ENCODE measurements around the gene VPS54. TPM values are rescaled to one million over a fixed set of nuclear protein-coding genes. Genes with fewer than 3 reads are reported as not detected.

The VPS54 gene
- total RNA-seq, 2 experiments from 2014 or later = 9.5 to 10.8 TPM

DNA sequence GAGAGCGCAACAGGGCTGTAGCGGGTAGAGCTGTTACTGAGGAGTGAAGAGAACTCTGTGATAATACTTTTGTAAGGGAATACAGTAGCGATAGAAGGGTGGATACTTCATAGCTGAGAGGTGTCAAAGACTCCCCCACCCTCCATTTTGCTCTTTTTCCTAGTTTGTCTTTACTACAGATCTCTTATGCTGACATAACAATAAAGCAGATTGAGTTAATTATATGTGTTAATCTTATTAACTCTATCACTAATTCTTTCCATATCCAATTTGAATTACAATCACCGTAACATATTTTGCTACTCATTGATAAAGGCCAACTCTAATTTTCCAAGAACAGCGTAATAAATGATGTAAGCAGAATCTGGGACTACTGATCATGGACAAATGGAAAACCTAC is 120.4 kb downstream of the VPS54 start:
- Histone ChIP-seq H3K27ac (ENCODE audit: low read depth in 1 of 2, low read length in 2 of 2) (no peak overlapping the region), H3K4me3 (ENCODE audit: low read length) (no peak overlapping the region), H3K4me1 (ENCODE audit: insufficient read depth, low read length) (no peaks in the 10 kb centered on the region), H3K36me3 (ENCODE audit: insufficient read depth, low read length) (peaks cover 38% of the 10 kb centered on the region), H3K27me3 (ENCODE audit: control insufficient read depth in 1 of 2, insufficient read depth in 2 of 2, low read length in 2 of 2) (no peaks in the 10 kb centered on the region), H3K9me3 (ENCODE audit: control insufficient read depth in 1 of 2, insufficient read depth in 1 of 2, low read length in 2 of 2) (peaks cover 0 to 4% of the 10 kb centered on the region in 2 experiments)
- H3K36me3 Mint-ChIP-seq (ENCODE audit: low read depth) = peaks cover 86% of the 10 kb centered on the region
- DNase-seq (no peak), ATAC-seq (ENCODE audit: poor library complexity) (no peak)
- ChIA-PET CTCF (no interaction called here), POLR2A (interaction anchor here (0.7 kb wide), 1 partner anchor 21 kb away, joined by 3 read pairs; no protein-coding TSS in a partner anchor)
- H3K4me1 Mint-ChIP-seq (ENCODE audit: low read depth) = peaks cover 5% of the 10 kb centered on the region
- no peak for TF ChIP-seq CTCF (IDR thresholded peaks at IDR 0.05)
- no peak overlapping the region for H3K27ac Mint-ChIP-seq
- no peaks in the 10 kb centered on the region for H3K27me3 Mint-ChIP-seq
- intact Hi-C loops (cut with DNase I, micrococcal nuclease) = no loop called here
- no peak overlapping the region for H3K4me3 Mint-ChIP-seq
- H3K9me3 Mint-ChIP-seq = peaks cover 2% of the 10 kb centered on the region

DNA sequence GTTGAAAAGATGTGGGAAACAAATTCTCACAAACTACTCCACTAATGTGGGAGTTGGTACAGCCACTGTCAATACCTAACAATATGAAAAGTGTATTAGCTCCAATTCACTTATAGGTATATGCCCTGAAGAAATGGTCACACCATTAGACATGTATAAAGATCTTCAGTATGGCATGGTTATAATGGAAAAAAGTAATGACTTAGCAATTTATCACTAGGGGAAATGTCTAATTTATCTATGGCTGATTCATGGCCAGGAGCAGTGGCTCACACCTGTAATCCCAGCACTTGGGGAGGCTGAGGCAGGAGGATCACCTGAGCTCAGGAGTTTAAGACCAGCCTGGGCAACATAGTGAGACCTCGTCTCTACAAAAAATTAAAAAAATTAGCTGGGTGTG is 125.1 kb downstream of the VPS54 start:
- H3K36me3 Mint-ChIP-seq (ENCODE audit: low read depth) = peaks cover 89% of the 10 kb centered on the region
- no peak for TF ChIP-seq CTCF (IDR thresholded peaks at IDR 0.05)
- DNase-seq (no peak), ATAC-seq (ENCODE audit: poor library complexity) (no peak)
- no peak overlapping the region for H3K27ac Mint-ChIP-seq
- Histone ChIP-seq H3K9me3 (ENCODE audit: control insufficient read depth in 1 of 2, insufficient read depth in 1 of 2, low read length in 2 of 2) (no peaks in the 10 kb centered on the region), H3K4me3 (ENCODE audit: low read length) (no peak overlapping the region), H3K27ac (ENCODE audit: low read depth in 1 of 2, low read length in 2 of 2) (no peak overlapping the region), H3K36me3 (ENCODE audit: insufficient read depth, low read length) (peaks cover 71% of the 10 kb centered on the region), H3K4me1 (ENCODE audit: insufficient read depth, low read length) (no peaks in the 10 kb centered on the region), H3K27me3 (ENCODE audit: control insufficient read depth in 1 of 2, insufficient read depth in 2 of 2, low read length in 2 of 2) (no peaks in the 10 kb centered on the region)
- intact Hi-C loops (cut with DNase I, micrococcal nuclease) = no loop called here
- no peaks in the 10 kb centered on the region for H3K4me1 Mint-ChIP-seq (ENCODE audit: low read depth)
- CTCF ChIA-PET = no interaction called here
- H3K27me3 Mint-ChIP-seq = no peaks in the 10 kb centered on the region
- no peaks in the 10 kb centered on the region for H3K9me3 Mint-ChIP-seq
- H3K4me3 Mint-ChIP-seq = no peak overlapping the region
- POLR2A ChIA-PET = interaction anchor here (1.0 to 1.3 kb wide), 2 partner anchors 18 to 28 kb away, joined by 3 read pairs; no protein-coding TSS in a partner anchor

- Histone ChIP-seq H3K27ac (ENCODE audit: low read depth in 1 of 2, low read length in 2 of 2) (no peak overlapping the region), H3K36me3 (ENCODE audit: insufficient read depth, low read length) (peaks cover 74% of the 10 kb centered on the region), H3K9me3 (ENCODE audit: control insufficient read depth in 1 of 2, insufficient read depth in 1 of 2, low read length in 2 of 2) (no peaks in the 10 kb centered on the region), H3K27me3 (ENCODE audit: control insufficient read depth in 1 of 2, insufficient read depth in 2 of 2, low read length in 2 of 2) (no peaks in the 10 kb centered on the region), H3K4me1 (ENCODE audit: insufficient read depth, low read length) (no peaks in the 10 kb centered on the region), H3K4me3 (ENCODE audit: low read length) (no peak overlapping the region)
- H3K36me3 Mint-ChIP-seq (ENCODE audit: low read depth) = peaks cover 87% of the 10 kb centered on the region
- H3K27me3 Mint-ChIP-seq = no peaks in the 10 kb centered on the region
- no peaks in the 10 kb centered on the region for H3K9me3 Mint-ChIP-seq
- ChIA-PET POLR2A (no interaction called here), CTCF (interaction anchor here (1.3 kb wide), 1 partner anchor 32 kb away, joined by 5 read pairs; no protein-coding TSS in a partner anchor)
- intact Hi-C loops (cut with DNase I, micrococcal nuclease) = no loop called here
- DNase-seq (no peak), ATAC-seq (ENCODE audit: poor library complexity) (no peak)
- peak overlapping the region; percentile 30 for H3K27ac Mint-ChIP-seq
- H3K4me1 Mint-ChIP-seq (ENCODE audit: low read depth) = peaks cover 6% of the 10 kb centered on the region
- no peak overlapping the region for H3K4me3 Mint-ChIP-seq
- TF ChIP-seq CTCF (IDR thresholded peaks at IDR 0.05) = no peak
Observed at GRCh38 chr2:63893163-63893562, 126.1 kb downstream of the VPS54 start.

Data from CD4-positive, alpha-beta T cell (primary cell).